HG03575 (cell line): ENCODE results near the gene DDX39A.
"Not testable (repeated sequence)": the region's sequence is repeated elsewhere in the genome, so short reads cannot be mapped to it uniquely, and the experiment has no call there.

Experiments
- ATAC-seq: cut with Tn5 transposase; IDR thresholded peaks from one replicate; pipeline ENCODE4 v1.9.1; 2021; ENCODE audit not compliant: unreplicated experiment, insufficient number of reproducible peaks, low FRiP score; ENCODE audit errors: extremely low read depth

DDX39A gene

GRCh38 chr19:14419106-14419813 is at the start of gene DDX39A:
Gene DDX39A, minus strand, starts transcription at chr19:14419341. Its CDS starts 6,121 bp downstream, at chr19:14413220.
- peak; percentile 67 for ATAC-seq

- ATAC-seq: no peak
Observed at GRCh38 chr19:14467816-14468215, 48.7 kb upstream of the DDX39A start.

- ATAC-seq: no peak
Observed at GRCh38 chr19:14467391-14467790, 48.2 kb upstream of the DDX39A start.

- ATAC-seq: no peak
Observed at GRCh38 chr19:14463747-14464146, 44.6 kb upstream of the DDX39A start.

GRCh38 chr19:14462401-14462800 is 43.3 kb upstream of the DDX39A start:
- not testable (repeated sequence) for ATAC-seq

GRCh38 chr19:14460935-14461334 is 41.8 kb upstream of the DDX39A start:
- no peak for ATAC-seq

GRCh38 chr19:14459703-14460102 is 40.6 kb upstream of the DDX39A start:
- no peak for ATAC-seq

- ATAC-seq: not testable (repeated sequence)
Observed at GRCh38 chr19:14452303-14452702, 33.2 kb upstream of the DDX39A start.

- ATAC-seq: no peak
Observed at GRCh38 chr19:14450876-14451275, 31.7 kb upstream of the DDX39A start.

GRCh38 chr19:14450168-14450874 is 31.2 kb upstream of the DDX39A start:
- ATAC-seq: no peak

- no peak for ATAC-seq
Observed at GRCh38 chr19:14449321-14449720, 30.2 kb upstream of the DDX39A start.

- no peak for ATAC-seq
Observed at GRCh38 chr19:14446336-14447036, 27.3 kb upstream of the DDX39A start.

- no peak for ATAC-seq
Observed at GRCh38 chr19:14443632-14444216, 24.6 kb upstream of the DDX39A start.

GRCh38 chr19:14442891-14443631 is 23.9 kb upstream of the DDX39A start:
- ATAC-seq: no peak

- ATAC-seq: no peak
Observed at GRCh38 chr19:14441041-14441938, 22.1 kb upstream of the DDX39A start.

- ATAC-seq: no peak
Observed at GRCh38 chr19:14440049-14440448, 20.9 kb upstream of the DDX39A start.

- no peak for ATAC-seq
Observed at GRCh38 chr19:14439014-14439413, 19.9 kb upstream of the DDX39A start.

GRCh38 chr19:14437578-14438140 is 18.5 kb upstream of the DDX39A start:
- no peak for ATAC-seq
